GM19455 (cell line): ENCODE data around the gene KBTBD4.

ENCODE experiments used
- ATAC-seq: cut with Tn5 transposase; IDR thresholded peaks from one replicate; pipeline ENCODE4 v1.9.1; 2021; ENCODE audit not compliant: unreplicated experiment

The KBTBD4 gene

GRCh38 chr11:47591764-47592163 is 13.0 kb upstream of the KBTBD4 start:
- ATAC-seq, result no peak

GRCh38 chr11:47589977-47590861 is 11.4 kb upstream of the KBTBD4 start:
- no peak for ATAC-seq

- ATAC-seq, result no peak
Measured at GRCh38 chr11:47589584-47589976, 10.8 kb upstream of the KBTBD4 start.

- ATAC-seq, result no peak
Measured at GRCh38 chr11:47589118-47589517, 10.3 kb upstream of the KBTBD4 start.

- ATAC-seq, result no peak
Measured at GRCh38 chr11:47587723-47588326, 9.1 kb upstream of the KBTBD4 start.

GRCh38 chr11:47587039-47587716 is 8.4 kb upstream of the KBTBD4 start:
- ATAC-seq, result no peak

GRCh38 chr11:47586098-47586855 is 7.5 kb upstream of the KBTBD4 start, which contains the start of gene FAM180B:
TSS of gene FAM180B (plus strand) at chr11:47586678. CDS start at chr11:47586769, 91 bp downstream.
- no peak for ATAC-seq

GRCh38 chr11:47583844-47584243 is 5.1 kb upstream of the KBTBD4 start:
- ATAC-seq, result no peak

- ATAC-seq, result no peak
Measured at GRCh38 chr11:47577460-47578041, 1.2 kb downstream of the KBTBD4 start.

- no peak for ATAC-seq
Measured at GRCh38 chr11:47573321-47573720, 5.4 kb downstream of the KBTBD4 start.

- no peak for ATAC-seq
Measured at GRCh38 chr11:47572715-47573255, 6.0 kb downstream of the KBTBD4 start.

- ATAC-seq, result no peak
Measured at GRCh38 chr11:47571895-47572294, 6.9 kb downstream of the KBTBD4 start.

GRCh38 chr11:47571357-47571729 is 7.4 kb downstream of the KBTBD4 start:
- no peak for ATAC-seq

GRCh38 chr11:47570651-47571356 is 8.0 kb downstream of the KBTBD4 start:
- ATAC-seq, result no peak

GRCh38 chr11:47569646-47570045 is 9.1 kb downstream of the KBTBD4 start:
- ATAC-seq, result no peak

- no peak for ATAC-seq
Measured at GRCh38 chr11:47566149-47566698, 12.5 kb downstream of the KBTBD4 start.

- ATAC-seq, result peak; percentile 89
Measured at GRCh38 chr11:47565340-47566148, 13.2 kb downstream of the KBTBD4 start, which contains the start of gene PTPMT1. TSS of gene PTPMT1 (plus strand) at chr11:47565599. CDS start at chr11:47565623, 24 bp downstream.

GRCh38 chr11:47564933-47565339 is 13.8 kb downstream of the KBTBD4 start:
- no peak for ATAC-seq
